B cell (primary cell): ENCODE data around the gene TYW1.
"Not testable (repeated sequence)": the region's sequence is repeated elsewhere in the genome, so short reads cannot be mapped to it uniquely, and the experiment has no call there.

ENCODE experiments used
- CTCF ChIP-seq: fragments of 200-600 bp; IDR thresholded peaks from one replicate; pipeline ENCODE4 v1.8.0; 2022; ENCODE audit warnings: antibody characterized with exemption, mild to moderate bottlenecking
- EZH2 ChIP-seq: IDR thresholded peaks from 2 replicates; pipeline ENCODE4 v1.6.1; 2012; ENCODE audit warnings: borderline replicate concordance, low read depth, mild to moderate bottlenecking, moderate library complexity, low read length; ENCODE audit not compliant: insufficient read depth, poor library complexity, severe bottlenecking

GRCh38 chr7:67114483-67115246, 118.0 kb downstream of the TYW1 start:
- TF ChIP-seq CTCF, EZH2: not testable (repeated sequence)
